HEK293 (cell line): Measurements from ENCODE around the gene IFIT5.

Experiments used
- BCL11B ChIP-seq: fragments of 450-650 bp; formaldehyde crosslinking; IDR thresholded peaks from 2 replicates; pipeline ENCODE4 v1.5.1; 2016; ENCODE audit warnings: low read depth, missing biosample characterization, missing genetic modification characterization
- HOXD13 ChIP-seq: sonication (generic); formaldehyde crosslinking; IDR thresholded peaks from 2 replicates; pipeline ENCODE4 v1.8.0; 2022; ENCODE audit warnings: missing genetic modification reagents, borderline replicate concordance
- KLF7 ChIP-seq: fragments of 450-650 bp; formaldehyde crosslinking; IDR thresholded peaks from 2 replicates; pipeline ENCODE4 v1.5.1; 2016; ENCODE audit warnings: missing biosample characterization, missing genetic modification characterization, borderline replicate concordance
- ZNF174 ChIP-seq: fragments of 450-650 bp; formaldehyde crosslinking; IDR thresholded peaks from 2 replicates; pipeline ENCODE4 v1.5.0; 2017; ENCODE audit warnings: missing biosample characterization, mild to moderate bottlenecking, missing genetic modification characterization
- ZNF292 ChIP-seq: fragments of 450-650 bp; formaldehyde crosslinking; IDR thresholded peaks from 2 replicates; pipeline ENCODE4 v1.5.1; 2016; ENCODE audit warnings: low read depth, missing biosample characterization, missing genetic modification characterization, borderline replicate concordance
- ZNF433 ChIP-seq: fragments of 450-650 bp; formaldehyde crosslinking; IDR thresholded peaks from 2 replicates; pipeline ENCODE4 v1.5.1; 2016; ENCODE audit warnings: missing biosample characterization, missing genetic modification characterization, low read depth
- ZNF510 ChIP-seq: fragments of 450-650 bp; formaldehyde crosslinking; IDR thresholded peaks from 2 replicates; pipeline ENCODE4 v1.5.1; 2018; ENCODE audit warnings: mild to moderate bottlenecking, missing genetic modification characterization, missing biosample characterization; ENCODE audit not compliant: insufficient replicate concordance
- ZNF654 ChIP-seq: fragments of 450-650 bp; formaldehyde crosslinking; IDR thresholded peaks from 2 replicates; pipeline ENCODE4 v1.5.1; 2016; ENCODE audit warnings: low read depth, missing biosample characterization, missing genetic modification characterization
- ZNF677 ChIP-seq: fragments of 450-650 bp; IDR thresholded peaks from 2 replicates; pipeline ENCODE4 v1.5.0; 2018; ENCODE audit warnings: missing biosample characterization, mild to moderate bottlenecking, missing genetic modification characterization, moderate library complexity
- ZNF747 ChIP-seq: fragments of 450-650 bp; formaldehyde crosslinking; IDR thresholded peaks from 2 replicates; pipeline ENCODE4 v1.5.1; 2016; ENCODE audit warnings: missing biosample characterization, missing genetic modification characterization
- TF ChIP-seq, protein P1 (sequence below): fragments of 450-650 bp; formaldehyde crosslinking; IDR thresholded peaks from 2 replicates; pipeline ENCODE4 v1.5.1; 2016; ENCODE audit warnings: missing biosample characterization, missing genetic modification characterization
- TF ChIP-seq, protein P2 (sequence below): fragments of 450-650 bp; IDR thresholded peaks from 2 replicates; pipeline ENCODE4 v1.5.1; 2018; ENCODE audit warnings: missing biosample characterization, missing genetic modification characterization
- TF ChIP-seq, protein P3 (sequence below): fragments of 450-650 bp; formaldehyde crosslinking; IDR thresholded peaks from 2 replicates; pipeline ENCODE4 v1.5.1; 2016; ENCODE audit warnings: missing biosample characterization, missing genetic modification characterization
- TF ChIP-seq, protein P4 (sequence below): fragments of 450-650 bp; formaldehyde crosslinking; IDR thresholded peaks from 2 replicates; pipeline ENCODE4 v1.5.1; 2016; ENCODE audit warnings: missing biosample characterization, missing genetic modification characterization, borderline replicate concordance
- TF ChIP-seq, protein P5 (sequence below): fragments of 450-650 bp; IDR thresholded peaks from 2 replicates; pipeline ENCODE4 v1.5.1; 2018; ENCODE audit warnings: missing biosample characterization, mild to moderate bottlenecking, missing genetic modification characterization

Gene IFIT5

DNA sequence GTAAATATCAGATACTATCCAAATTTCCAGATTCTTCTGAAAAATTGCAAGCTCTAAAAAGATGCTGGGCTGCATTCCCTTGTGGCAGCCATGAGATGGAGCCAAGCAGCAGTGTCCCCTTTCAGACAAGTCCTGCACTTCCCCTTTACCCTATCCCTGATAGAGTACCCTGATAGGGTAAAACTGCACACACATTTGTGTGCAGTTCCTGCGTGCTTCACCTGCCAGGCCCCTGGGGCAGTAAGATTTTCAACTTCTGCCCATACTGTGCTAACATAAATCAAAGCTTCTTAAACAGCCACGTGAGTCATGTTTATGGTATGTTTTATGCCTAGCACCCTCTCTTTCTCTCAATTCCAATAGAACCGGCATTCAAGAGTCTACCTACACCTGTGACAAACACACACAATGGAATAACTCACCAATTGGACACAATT is 52.2 kb downstream of the IFIT5 start (continued):
- TF ChIP-seq, protein P1, sequence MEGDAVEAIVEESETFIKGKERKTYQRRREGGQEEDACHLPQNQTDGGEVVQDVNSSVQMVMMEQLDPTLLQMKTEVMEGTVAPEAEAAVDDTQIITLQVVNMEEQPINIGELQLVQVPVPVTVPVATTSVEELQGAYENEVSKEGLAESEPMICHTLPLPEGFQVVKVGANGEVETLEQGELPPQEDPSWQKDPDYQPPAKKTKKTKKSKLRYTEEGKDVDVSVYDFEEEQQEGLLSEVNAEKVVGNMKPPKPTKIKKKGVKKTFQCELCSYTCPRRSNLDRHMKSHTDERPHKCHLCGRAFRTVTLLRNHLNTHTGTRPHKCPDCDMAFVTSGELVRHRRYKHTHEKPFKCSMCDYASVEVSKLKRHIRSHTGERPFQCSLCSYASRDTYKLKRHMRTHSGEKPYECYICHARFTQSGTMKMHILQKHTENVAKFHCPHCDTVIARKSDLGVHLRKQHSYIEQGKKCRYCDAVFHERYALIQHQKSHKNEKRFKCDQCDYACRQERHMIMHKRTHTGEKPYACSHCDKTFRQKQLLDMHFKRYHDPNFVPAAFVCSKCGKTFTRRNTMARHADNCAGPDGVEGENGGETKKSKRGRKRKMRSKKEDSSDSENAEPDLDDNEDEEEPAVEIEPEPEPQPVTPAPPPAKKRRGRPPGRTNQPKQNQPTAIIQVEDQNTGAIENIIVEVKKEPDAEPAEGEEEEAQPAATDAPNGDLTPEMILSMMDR (tag by site-specific recombination) = peak; percentile 47; the same call in 1 of the 2 replicates
- TF ChIP-seq ZNF510 (tag by site-specific recombination) (no peak), ZNF747 (tag by site-specific recombination) (no peak), ZNF654 (peak; percentile 17), ZNF677 (tag by site-specific recombination) (no peak), ZNF433 (tag by site-specific recombination) (no peak), BCL11B (tag by site-specific recombination) (no peak), HOXD13 (no peak), ZNF292 (tag by site-specific recombination) (no peak), ZNF174 (tag by site-specific recombination) (no peak), KLF7 (tag by site-specific recombination) (no peak)
- TF ChIP-seq, protein P2, sequence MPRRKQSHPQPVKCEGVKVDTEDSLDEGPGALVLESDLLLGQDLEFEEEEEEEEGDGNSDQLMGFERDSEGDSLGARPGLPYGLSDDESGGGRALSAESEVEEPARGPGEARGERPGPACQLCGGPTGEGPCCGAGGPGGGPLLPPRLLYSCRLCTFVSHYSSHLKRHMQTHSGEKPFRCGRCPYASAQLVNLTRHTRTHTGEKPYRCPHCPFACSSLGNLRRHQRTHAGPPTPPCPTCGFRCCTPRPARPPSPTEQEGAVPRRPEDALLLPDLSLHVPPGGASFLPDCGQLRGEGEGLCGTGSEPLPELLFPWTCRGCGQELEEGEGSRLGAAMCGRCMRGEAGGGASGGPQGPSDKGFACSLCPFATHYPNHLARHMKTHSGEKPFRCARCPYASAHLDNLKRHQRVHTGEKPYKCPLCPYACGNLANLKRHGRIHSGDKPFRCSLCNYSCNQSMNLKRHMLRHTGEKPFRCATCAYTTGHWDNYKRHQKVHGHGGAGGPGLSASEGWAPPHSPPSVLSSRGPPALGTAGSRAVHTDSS (tag by site-specific recombination) = no peak
- TF ChIP-seq, protein P3, sequence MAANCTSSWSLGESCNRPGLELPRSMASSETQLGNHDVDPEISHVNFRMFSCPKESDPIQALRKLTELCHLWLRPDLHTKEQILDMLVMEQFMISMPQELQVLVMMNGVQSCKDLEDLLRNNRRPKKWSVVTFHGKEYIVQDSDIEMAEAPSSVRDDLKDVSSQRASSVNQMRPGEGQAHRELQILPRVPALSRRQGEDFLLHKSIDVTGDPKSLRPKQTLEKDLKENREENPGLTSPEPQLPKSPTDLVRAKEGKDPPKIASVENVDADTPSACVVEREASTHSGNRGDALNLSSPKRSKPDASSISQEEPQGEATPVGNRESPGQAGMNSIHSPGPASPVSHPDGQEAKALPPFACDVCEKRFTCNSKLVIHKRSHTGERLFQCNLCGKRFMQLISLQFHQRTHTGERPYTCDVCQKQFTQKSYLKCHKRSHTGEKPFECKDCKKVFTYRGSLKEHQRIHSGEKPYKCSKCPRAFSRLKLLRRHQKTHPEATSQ (tag by site-specific recombination) = no peak
- TF ChIP-seq, protein P4, sequence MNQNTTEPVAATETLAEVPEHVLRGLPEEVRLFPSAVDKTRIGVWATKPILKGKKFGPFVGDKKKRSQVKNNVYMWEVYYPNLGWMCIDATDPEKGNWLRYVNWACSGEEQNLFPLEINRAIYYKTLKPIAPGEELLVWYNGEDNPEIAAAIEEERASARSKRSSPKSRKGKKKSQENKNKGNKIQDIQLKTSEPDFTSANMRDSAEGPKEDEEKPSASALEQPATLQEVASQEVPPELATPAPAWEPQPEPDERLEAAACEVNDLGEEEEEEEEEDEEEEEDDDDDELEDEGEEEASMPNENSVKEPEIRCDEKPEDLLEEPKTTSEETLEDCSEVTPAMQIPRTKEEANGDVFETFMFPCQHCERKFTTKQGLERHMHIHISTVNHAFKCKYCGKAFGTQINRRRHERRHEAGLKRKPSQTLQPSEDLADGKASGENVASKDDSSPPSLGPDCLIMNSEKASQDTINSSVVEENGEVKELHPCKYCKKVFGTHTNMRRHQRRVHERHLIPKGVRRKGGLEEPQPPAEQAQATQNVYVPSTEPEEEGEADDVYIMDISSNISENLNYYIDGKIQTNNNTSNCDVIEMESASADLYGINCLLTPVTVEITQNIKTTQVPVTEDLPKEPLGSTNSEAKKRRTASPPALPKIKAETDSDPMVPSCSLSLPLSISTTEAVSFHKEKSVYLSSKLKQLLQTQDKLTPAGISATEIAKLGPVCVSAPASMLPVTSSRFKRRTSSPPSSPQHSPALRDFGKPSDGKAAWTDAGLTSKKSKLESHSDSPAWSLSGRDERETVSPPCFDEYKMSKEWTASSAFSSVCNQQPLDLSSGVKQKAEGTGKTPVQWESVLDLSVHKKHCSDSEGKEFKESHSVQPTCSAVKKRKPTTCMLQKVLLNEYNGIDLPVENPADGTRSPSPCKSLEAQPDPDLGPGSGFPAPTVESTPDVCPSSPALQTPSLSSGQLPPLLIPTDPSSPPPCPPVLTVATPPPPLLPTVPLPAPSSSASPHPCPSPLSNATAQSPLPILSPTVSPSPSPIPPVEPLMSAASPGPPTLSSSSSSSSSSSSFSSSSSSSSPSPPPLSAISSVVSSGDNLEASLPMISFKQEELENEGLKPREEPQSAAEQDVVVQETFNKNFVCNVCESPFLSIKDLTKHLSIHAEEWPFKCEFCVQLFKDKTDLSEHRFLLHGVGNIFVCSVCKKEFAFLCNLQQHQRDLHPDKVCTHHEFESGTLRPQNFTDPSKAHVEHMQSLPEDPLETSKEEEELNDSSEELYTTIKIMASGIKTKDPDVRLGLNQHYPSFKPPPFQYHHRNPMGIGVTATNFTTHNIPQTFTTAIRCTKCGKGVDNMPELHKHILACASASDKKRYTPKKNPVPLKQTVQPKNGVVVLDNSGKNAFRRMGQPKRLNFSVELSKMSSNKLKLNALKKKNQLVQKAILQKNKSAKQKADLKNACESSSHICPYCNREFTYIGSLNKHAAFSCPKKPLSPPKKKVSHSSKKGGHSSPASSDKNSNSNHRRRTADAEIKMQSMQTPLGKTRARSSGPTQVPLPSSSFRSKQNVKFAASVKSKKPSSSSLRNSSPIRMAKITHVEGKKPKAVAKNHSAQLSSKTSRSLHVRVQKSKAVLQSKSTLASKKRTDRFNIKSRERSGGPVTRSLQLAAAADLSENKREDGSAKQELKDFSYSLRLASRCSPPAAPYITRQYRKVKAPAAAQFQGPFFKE (tag by site-specific recombination) = no peak
- TF ChIP-seq, protein P5, sequence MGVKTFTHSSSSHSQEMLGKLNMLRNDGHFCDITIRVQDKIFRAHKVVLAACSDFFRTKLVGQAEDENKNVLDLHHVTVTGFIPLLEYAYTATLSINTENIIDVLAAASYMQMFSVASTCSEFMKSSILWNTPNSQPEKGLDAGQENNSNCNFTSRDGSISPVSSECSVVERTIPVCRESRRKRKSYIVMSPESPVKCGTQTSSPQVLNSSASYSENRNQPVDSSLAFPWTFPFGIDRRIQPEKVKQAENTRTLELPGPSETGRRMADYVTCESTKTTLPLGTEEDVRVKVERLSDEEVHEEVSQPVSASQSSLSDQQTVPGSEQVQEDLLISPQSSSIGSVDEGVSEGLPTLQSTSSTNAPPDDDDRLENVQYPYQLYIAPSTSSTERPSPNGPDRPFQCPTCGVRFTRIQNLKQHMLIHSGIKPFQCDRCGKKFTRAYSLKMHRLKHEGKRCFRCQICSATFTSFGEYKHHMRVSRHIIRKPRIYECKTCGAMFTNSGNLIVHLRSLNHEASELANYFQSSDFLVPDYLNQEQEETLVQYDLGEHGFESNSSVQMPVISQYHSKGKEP (tag by site-specific recombination) = peak; percentile 20; the same call in 1 of the 2 replicates
